Ectodermal cell (in vitro differentiated cells): Measurements from ENCODE around the gene NIP7.
A peak's percentile ranks its signal among the peaks of the same experiment; 100 is the strongest.

Experiments
- H3K27ac ChIP-seq: 2 replicates; pipeline ENCODE4 v1.7.0; 2013; ENCODE audit warnings: mild to moderate bottlenecking, low read depth, low read length; ENCODE audit not compliant: insufficient read depth, poor library complexity, severe bottlenecking
- H3K27me3 ChIP-seq: 2 replicates; pipeline ENCODE4 v1.7.0; 2013; ENCODE audit warnings: mild to moderate bottlenecking, low read length; ENCODE audit not compliant: insufficient read depth, control insufficient read depth, poor library complexity, severe bottlenecking
- H3K36me3 ChIP-seq: one replicate; pipeline ENCODE4 v1.7.0; 2013; ENCODE audit warnings: low read length; ENCODE audit not compliant: control insufficient read depth, insufficient read depth
- H3K4me1 ChIP-seq: one replicate; pipeline ENCODE4 v1.7.0; 2013; ENCODE audit warnings: low read length; ENCODE audit not compliant: control insufficient read depth, insufficient read depth
- H3K4me3 ChIP-seq: 2 replicates; pipeline ENCODE4 v1.7.0; 2013; ENCODE audit warnings: low read depth, low read length, control low read depth; ENCODE audit not compliant: insufficient read depth
- H3K9me3 ChIP-seq: 2 replicates; pipeline ENCODE4 v1.7.0; 2013; ENCODE audit warnings: mild to moderate bottlenecking, low read length, moderate library complexity; ENCODE audit not compliant: control insufficient read depth
- WGBS, 2 experiments: methylation state at CpG; one replicate each; pipeline ENCODE4 v1.1.7; 2013; ENCODE audit warnings: missing lambda C conversion rate in 2 of 2; 5-methylcytosine and 5-hydroxymethylcytosine counted together

NIP7 gene

DNA sequence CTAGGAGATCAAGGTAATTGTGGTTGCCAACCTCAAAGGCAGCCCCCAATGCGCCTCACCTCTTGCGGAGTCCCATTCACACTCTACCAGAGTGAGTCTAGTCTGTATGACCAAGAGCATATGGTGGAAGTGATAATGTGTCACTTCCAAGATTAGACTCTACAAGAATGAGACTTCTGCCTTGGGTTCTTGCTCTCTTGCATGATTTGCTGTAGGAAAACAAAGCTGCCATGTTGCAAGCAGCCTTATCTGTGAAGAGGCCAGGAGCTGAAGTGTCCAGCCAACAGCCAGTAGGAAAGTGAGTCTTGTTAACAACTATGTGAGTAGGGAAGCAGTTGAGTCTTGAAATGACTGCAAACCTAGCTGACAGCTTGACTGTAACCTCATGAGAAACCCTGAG lies 42.8 kb downstream of the NIP7 start:
- H3K4me1 ChIP-seq: peaks cover 4% of the 10 kb centered on the region
- H3K9me3 ChIP-seq: no peaks in the 10 kb centered on the region
- WGBS, 2 experiments: 94 to 100% methylated on average over 2 of the region's 2 CpGs
- H3K27me3 ChIP-seq: no peaks in the 10 kb centered on the region
- H3K27ac ChIP-seq: no peak overlapping the region
- H3K4me3 ChIP-seq: no peak overlapping the region
- peaks cover 24% of the 10 kb centered on the region for H3K36me3 ChIP-seq

DNA sequence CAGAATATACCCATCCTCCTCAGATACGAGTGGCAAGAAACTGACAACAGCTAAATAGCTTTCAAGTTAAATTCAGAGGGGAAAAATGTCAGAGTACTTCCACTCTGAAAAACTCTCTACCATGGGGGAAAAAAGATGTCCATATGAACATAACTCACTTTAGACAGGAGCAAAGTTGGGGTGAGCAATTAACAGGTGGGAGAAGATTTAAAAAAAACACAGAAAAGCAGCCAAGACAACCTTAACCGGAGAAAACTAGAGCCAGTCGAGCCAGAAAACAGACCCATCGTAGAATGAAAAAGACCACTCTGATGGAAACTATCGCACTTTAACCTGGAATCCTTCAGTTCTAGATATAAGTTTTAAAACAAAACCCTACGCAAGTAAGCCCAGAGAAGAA lies 45.4 kb downstream of the NIP7 start:
- Histone ChIP-seq H3K4me3 (peak overlapping the region; percentile 77), H3K4me1 (peaks cover 4% of the 10 kb centered on the region), H3K27me3 (no peaks in the 10 kb centered on the region), H3K27ac (no peak overlapping the region), H3K9me3 (no peaks in the 10 kb centered on the region), H3K36me3 (peaks cover 9% of the 10 kb centered on the region)
- 21 to 29% methylated on average over 6 of the region's 6 CpGs for WGBS, 2 experiments

DNA sequence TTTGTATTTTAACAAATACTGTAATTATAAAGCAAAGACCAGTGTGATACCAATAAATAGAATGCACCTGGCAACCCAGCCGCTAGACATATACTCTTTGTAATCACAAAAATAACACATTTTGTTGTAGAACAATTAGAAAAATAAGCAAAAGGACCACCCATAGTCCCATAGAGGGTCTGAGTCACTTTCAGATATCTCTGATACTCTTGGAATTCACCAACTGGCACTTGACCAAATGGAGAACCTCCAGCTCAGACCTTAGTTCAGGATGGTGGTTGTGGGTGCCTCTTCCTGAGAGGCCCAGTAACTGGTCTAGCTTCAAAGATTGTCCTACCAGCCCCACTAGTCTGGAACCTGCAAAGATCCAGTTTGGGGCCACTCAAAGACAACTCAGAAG lies 47.0 kb downstream of the NIP7 start:
- Histone ChIP-seq H3K9me3 (no peaks in the 10 kb centered on the region), H3K27me3 (no peaks in the 10 kb centered on the region), H3K27ac (no peak overlapping the region), H3K4me1 (peaks cover 4% of the 10 kb centered on the region), H3K4me3 (no peak overlapping the region), H3K36me3 (peaks cover 9% of the 10 kb centered on the region)
- WGBS, 2 experiments: 94% methylated on average over 1 of the region's 1 CpG; no CpG with 5 or more reads in 1 of the 2 experiments
